Vagina (tissue), 2 donors: ENCODE measurements around the gene RBBP8NL. TPM values are rescaled to one million over a fixed set of nuclear protein-coding genes. Genes with fewer than 3 reads are reported as not detected.

Experiments
- DNase-seq, 2 donors: peaks; one replicate each; pipeline ENCODE4 v3.0.0-alpha.2; 2017; ENCODE audit errors: extremely low spot score in 2 of 2
- H3K27ac ChIP-seq: fragments of 200-600 bp; sonication (generic); one replicate; pipeline ENCODE4 v1.5.1; 2019
- H3K27me3 ChIP-seq: fragments of 200-600 bp; sonication (generic); one replicate; pipeline ENCODE4 v1.5.1; 2019
- H3K36me3 ChIP-seq, 2 donors: fragments of 200-600 bp; sonication (generic); one replicate each; pipeline ENCODE4 v1.5.1; 2017 to 2019
- H3K4me1 ChIP-seq: fragments of 200-600 bp; sonication (generic); one replicate; pipeline ENCODE4 v1.5.1; 2019
- H3K4me3 ChIP-seq, 2 donors: fragments of 200-600 bp; sonication (generic); 1 replicate in 1 of 2; 2 replicates in 1 of 2; pipeline ENCODE4 v1.5.1; 2016 to 2019
- H3K9me3 ChIP-seq: fragments of 200-600 bp; sonication (generic); one replicate; pipeline ENCODE4 v1.5.1; 2019
- POLR2A ChIP-seq, 2 donors: fragments of 450-650 bp; IDR thresholded peaks; one replicate each; pipeline ENCODE4 v1.6.1; 2017; ENCODE audit warnings: antibody characterized with exemption in 2 of 2, mild to moderate bottlenecking in 2 of 2, moderate library complexity in 2 of 2
- POLR2AphosphoS5 ChIP-seq, 2 donors: sonication (generic); formaldehyde crosslinking; IDR thresholded peaks; one replicate each; pipeline ENCODE4 v1.9.0; 2017; ENCODE audit warnings: antibody characterized with exemption in 2 of 2, mild to moderate bottlenecking in 2 of 2, low read depth in 1 of 2; ENCODE audit not compliant: insufficient read depth in 1 of 2
- intact Hi-C: fragments of 100-400 bp; cut with DNase I; formaldehyde crosslinking; loops from one replicate; pipeline ENCODE4 v1.15.1; 2023
- total RNA-seq: library from RNA; depleted of rRNA; stranded (reverse); fragments of >200 nt; gene quantifications from one replicate; pipeline ENCODE4 v1.2.3, GENCODE V29; 2016
- TF ChIP-seq, protein P1 (sequence below), 3 experiments: fragments of 450-650 bp in 2 of 3; fragments of 200-600 bp in 1 of 3; sonication (generic) in 1 of 3; IDR thresholded peaks; one replicate each; pipeline ENCODE4 v1.5.1; 2017 to 2019; ENCODE audit warnings: antibody characterized with exemption in 3 of 3, mild to moderate bottlenecking in 2 of 3, moderate library complexity in 2 of 3

RBBP8NL gene
- total RNA-seq, 1 donor from 2014 or later = 1.7 TPM

DNA sequence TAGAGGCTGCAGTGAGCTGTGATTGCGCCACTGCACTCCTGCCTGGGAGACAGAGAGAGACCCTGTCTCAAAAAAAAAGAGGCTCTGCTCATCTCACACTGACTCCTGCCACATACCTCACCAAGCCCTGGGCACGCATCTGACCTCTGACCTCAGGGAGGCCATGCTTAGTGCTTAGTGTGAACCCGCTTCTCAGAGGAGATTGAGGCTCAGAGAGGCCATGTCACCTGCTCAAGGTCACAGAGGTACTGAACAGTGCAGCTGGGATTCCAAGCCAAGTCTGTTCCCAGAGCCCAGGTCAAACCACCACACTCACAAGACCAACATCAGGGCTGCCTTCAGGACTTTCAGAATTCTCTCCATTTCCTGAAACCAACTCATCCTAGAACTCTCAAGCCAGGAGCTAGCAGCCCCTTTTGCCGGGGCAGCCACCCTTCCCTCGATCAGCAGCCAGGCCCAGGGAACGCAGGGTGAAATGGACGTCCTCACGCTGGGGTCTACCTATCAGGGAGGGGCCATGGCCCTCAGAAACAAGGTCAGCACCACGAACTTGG lies 23.1 kb downstream of the RBBP8NL start:
- Histone ChIP-seq H3K36me3 (no peaks in the 10 kb centered on the region), H3K4me3 (no peak overlapping the region), H3K4me1 (peaks cover 31% of the 10 kb centered on the region), H3K27ac (no peak overlapping the region), H3K27me3 (no peaks in the 10 kb centered on the region), H3K9me3 (no peaks in the 10 kb centered on the region)
- no peak for TF ChIP-seq POLR2A (IDR thresholded peaks at IDR 0.05)
- TF ChIP-seq, protein P1, sequence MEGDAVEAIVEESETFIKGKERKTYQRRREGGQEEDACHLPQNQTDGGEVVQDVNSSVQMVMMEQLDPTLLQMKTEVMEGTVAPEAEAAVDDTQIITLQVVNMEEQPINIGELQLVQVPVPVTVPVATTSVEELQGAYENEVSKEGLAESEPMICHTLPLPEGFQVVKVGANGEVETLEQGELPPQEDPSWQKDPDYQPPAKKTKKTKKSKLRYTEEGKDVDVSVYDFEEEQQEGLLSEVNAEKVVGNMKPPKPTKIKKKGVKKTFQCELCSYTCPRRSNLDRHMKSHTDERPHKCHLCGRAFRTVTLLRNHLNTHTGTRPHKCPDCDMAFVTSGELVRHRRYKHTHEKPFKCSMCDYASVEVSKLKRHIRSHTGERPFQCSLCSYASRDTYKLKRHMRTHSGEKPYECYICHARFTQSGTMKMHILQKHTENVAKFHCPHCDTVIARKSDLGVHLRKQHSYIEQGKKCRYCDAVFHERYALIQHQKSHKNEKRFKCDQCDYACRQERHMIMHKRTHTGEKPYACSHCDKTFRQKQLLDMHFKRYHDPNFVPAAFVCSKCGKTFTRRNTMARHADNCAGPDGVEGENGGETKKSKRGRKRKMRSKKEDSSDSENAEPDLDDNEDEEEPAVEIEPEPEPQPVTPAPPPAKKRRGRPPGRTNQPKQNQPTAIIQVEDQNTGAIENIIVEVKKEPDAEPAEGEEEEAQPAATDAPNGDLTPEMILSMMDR (IDR thresholded peaks at IDR 0.05) = no peak
- TF ChIP-seq POLR2AphosphoS5 (IDR thresholded peaks at IDR 0.05; ENCODE audit: insufficient read depth in 1 of 2, low read depth in 1 of 2) = no peak
- intact Hi-C loops = no loop called here
- DNase-seq = no peak

DNA sequence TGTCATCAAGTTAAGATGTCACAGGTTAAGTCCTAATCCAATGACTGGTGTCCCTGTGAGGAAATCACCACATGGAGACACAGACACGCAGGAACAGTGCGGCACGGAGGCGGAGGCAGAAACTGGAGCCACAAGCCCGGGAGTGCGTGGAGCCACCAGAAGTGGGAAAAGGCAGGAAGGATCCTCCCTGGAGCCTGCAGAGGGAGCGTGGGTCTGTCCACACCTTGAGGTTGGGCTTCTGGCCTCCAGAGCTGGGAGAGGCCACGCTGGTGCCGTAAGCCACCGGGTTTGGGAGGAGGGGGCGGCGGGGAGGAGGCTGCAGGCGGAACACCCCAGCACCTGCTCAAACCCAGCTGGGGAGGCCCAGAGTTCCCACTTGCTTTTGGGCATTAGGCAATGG lies 24.0 kb downstream of the RBBP8NL start:
- no peaks in the 10 kb centered on the region for H3K36me3 ChIP-seq
- H3K27me3 ChIP-seq = no peaks in the 10 kb centered on the region
- intact Hi-C loops = no loop called here
- H3K4me1 ChIP-seq = peaks cover 31% of the 10 kb centered on the region
- DNase-seq = no peak
- H3K27ac ChIP-seq = no peak overlapping the region
- TF ChIP-seq POLR2A (IDR thresholded peaks at IDR 0.05) (no peak), POLR2AphosphoS5 (IDR thresholded peaks at IDR 0.05; ENCODE audit: insufficient read depth in 1 of 2, low read depth in 1 of 2) (no peak)
- TF ChIP-seq, protein P1 (IDR thresholded peaks at IDR 0.05) = no peak
- H3K9me3 ChIP-seq = no peaks in the 10 kb centered on the region
- no peak overlapping the region for H3K4me3 ChIP-seq

DNA sequence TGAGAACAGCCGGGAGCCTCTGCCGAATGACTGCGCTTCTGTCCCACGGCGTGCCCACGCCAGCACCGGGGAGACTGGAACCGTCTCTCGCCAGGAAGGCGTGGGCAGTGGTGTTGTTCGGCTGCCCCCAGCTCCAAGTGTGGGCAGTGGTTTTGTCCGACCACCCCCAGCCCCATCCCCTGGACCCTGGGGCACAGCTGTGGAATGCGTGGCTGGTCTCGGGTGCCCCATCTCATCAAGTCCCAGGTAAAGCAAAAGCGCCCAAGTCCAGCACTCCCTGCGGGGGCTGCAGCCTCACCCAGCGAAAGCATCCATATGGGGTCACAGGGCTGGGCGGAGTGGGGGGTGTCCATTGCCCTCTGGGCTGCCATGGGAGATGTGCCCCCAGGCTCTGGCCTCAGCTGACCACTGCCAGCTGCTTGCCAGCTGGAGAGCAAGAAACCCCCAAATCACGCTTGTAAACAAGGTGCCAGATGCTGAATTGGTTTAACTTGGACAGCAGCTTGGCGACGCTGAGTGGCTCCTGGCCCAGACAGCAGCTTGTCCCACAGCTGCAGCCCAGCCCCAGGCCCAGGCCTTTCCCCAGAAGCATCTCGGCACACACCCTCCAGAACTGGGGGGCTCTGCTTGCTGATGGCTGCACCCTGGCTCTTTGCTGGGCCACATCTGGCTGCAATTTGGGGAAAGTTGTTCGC lies 24.7 kb downstream of the RBBP8NL start:
- Histone ChIP-seq H3K27me3 (no peaks in the 10 kb centered on the region), H3K36me3 (no peaks in the 10 kb centered on the region), H3K9me3 (no peaks in the 10 kb centered on the region), H3K27ac (no peak overlapping the region), H3K4me3 (no peak overlapping the region), H3K4me1 (peaks cover 27% of the 10 kb centered on the region)
- no peak for DNase-seq
- no peak for TF ChIP-seq POLR2AphosphoS5 (IDR thresholded peaks at IDR 0.05; ENCODE audit: insufficient read depth in 1 of 2, low read depth in 1 of 2)
- TF ChIP-seq POLR2A (IDR thresholded peaks at IDR 0.05) = no peak
- TF ChIP-seq, protein P1 (IDR thresholded peaks at IDR 0.05) = no peak
- intact Hi-C loops = no loop called here

DNA sequence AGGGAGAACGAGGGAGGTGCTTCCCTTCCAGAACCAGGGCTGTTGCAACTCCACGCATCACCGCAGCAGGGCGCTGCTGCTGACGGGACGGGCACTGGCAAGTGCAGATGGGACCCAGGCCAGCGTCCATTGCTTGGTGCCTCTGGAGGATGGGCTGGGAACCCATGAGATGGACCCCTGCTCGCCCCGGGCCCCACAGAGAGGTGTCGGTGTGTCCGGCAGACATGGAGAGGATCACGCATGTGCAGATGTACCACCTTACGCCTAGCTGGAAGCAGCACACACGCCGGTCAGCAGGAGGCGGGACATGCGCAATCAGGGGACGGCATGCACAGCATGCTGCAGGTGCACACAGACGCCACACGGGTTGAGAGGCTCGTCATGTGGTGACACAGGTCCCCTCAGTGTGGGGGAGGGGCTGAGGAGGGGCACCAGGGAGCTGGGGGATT lies 26.0 kb downstream of the RBBP8NL start:
- no peak for DNase-seq
- intact Hi-C loops = no loop called here
- TF ChIP-seq POLR2AphosphoS5 (IDR thresholded peaks at IDR 0.05; ENCODE audit: insufficient read depth in 1 of 2, low read depth in 1 of 2) (no peak), POLR2A (IDR thresholded peaks at IDR 0.05) (no peak)
- TF ChIP-seq, protein P1 (IDR thresholded peaks at IDR 0.05) = no peak

DNA sequence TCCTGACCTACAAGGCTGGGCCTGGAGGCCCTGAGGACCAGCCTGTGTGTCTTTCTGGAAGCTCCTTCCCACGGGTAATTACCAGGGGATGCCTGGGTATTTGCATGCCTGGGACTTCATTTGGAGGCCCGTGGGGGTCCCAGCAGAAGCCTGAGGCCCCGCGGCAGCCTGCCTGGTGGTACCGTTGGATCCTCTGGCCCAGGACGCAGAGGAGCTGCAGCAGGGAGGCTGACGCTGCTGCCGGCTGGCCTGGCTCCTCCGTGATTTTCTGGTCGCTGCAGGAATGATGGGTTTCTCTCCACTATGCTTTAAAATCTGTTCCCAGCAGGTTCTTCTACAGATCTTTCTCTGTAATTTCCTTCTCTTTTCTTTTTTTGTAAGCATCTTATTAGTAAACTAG lies 26.8 kb downstream of the RBBP8NL start:
- Histone ChIP-seq H3K4me1 (peaks cover 12% of the 10 kb centered on the region), H3K27me3 (no peaks in the 10 kb centered on the region), H3K27ac (no peak overlapping the region), H3K36me3 (no peaks in the 10 kb centered on the region), H3K4me3 (no peak overlapping the region), H3K9me3 (no peaks in the 10 kb centered on the region)
- no peak for TF ChIP-seq POLR2A (IDR thresholded peaks at IDR 0.05)
- DNase-seq = no peak
- intact Hi-C loops = no loop called here

More for the DNA sequence above, 26.0 kb downstream of the RBBP8NL start:
- no peak overlapping the region for H3K4me3 ChIP-seq
- no peaks in the 10 kb centered on the region for H3K9me3 ChIP-seq
- peaks cover 20% of the 10 kb centered on the region for H3K4me1 ChIP-seq
- H3K27ac ChIP-seq = no peak overlapping the region
- no peaks in the 10 kb centered on the region for H3K36me3 ChIP-seq
- H3K27me3 ChIP-seq = no peaks in the 10 kb centered on the region
